ENCODE measurements around the gene LAMA2.

The LAMA2 gene

DNA sequence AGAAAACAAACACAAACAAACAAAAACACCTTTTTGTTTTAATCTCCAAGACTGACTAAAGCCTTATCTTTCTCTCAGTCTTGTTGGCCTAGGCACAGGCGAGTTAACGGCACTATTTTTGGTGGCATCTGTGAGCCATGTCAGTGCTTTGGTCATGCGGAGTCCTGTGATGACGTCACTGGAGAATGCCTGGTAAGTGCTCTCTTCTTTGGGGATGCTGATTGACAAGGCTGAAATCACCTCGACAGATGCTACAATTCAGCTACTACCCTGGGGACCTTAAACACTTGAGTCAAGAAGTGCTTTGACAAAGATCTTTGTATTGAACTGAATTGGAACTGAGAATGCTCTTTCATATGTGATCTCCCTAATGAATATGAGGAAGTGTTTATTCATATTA is 384.1 kb downstream of the LAMA2 start:
- Histone ChIP-seq H3K27me3 (replicated peaks; ENCODE audit: insufficient read depth, low read length) (no peaks in the 10 kb centered on the region), H3F3A (ENCODE audit: insufficient read depth, low read length) (no peaks in the 10 kb centered on the region), H3K27ac (ENCODE audit: low read length) (no peak overlapping the region), H3K4me3 (ENCODE audit: low read length) (no peak overlapping the region), H3K4me2 (ENCODE audit: low read depth, low read length) (no peak overlapping the region), H3K4me1 (ENCODE audit: low read length) (no peaks in the 10 kb centered on the region), H4K20me1 (ENCODE audit: insufficient read depth, low read length) (no peaks in the 10 kb centered on the region), H3K79me2 (ENCODE audit: low read length) (no peaks in the 10 kb centered on the region), H3K9me2 (replicated peaks; ENCODE audit: insufficient read depth, low read length) (no peaks in the 10 kb centered on the region), H3K9me3 (replicated peaks; ENCODE audit: insufficient read depth, low read length) (no peaks in the 10 kb centered on the region), H2AFZ (ENCODE audit: low read length) (no peak overlapping the region), H3K9ac (ENCODE audit: low read length) (no peak overlapping the region), H3K36me3 (replicated peaks; ENCODE audit: insufficient read depth, low read length) (no peaks in the 10 kb centered on the region)
- DNase-seq, result no peak
- TF ChIP-seq, protein P1, sequence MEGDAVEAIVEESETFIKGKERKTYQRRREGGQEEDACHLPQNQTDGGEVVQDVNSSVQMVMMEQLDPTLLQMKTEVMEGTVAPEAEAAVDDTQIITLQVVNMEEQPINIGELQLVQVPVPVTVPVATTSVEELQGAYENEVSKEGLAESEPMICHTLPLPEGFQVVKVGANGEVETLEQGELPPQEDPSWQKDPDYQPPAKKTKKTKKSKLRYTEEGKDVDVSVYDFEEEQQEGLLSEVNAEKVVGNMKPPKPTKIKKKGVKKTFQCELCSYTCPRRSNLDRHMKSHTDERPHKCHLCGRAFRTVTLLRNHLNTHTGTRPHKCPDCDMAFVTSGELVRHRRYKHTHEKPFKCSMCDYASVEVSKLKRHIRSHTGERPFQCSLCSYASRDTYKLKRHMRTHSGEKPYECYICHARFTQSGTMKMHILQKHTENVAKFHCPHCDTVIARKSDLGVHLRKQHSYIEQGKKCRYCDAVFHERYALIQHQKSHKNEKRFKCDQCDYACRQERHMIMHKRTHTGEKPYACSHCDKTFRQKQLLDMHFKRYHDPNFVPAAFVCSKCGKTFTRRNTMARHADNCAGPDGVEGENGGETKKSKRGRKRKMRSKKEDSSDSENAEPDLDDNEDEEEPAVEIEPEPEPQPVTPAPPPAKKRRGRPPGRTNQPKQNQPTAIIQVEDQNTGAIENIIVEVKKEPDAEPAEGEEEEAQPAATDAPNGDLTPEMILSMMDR (IDR thresholded peaks at IDR 0.05; ENCODE audit: low read length), result no peak
- TF ChIP-seq EZH2 (optimal IDR thresholded peaks at IDR 0.05; ENCODE audit: low read depth, low read length) (no peak), EZH2phosphoT487 (IDR thresholded peaks at IDR 0.05; ENCODE audit: low read length) (no peak)

DNA sequence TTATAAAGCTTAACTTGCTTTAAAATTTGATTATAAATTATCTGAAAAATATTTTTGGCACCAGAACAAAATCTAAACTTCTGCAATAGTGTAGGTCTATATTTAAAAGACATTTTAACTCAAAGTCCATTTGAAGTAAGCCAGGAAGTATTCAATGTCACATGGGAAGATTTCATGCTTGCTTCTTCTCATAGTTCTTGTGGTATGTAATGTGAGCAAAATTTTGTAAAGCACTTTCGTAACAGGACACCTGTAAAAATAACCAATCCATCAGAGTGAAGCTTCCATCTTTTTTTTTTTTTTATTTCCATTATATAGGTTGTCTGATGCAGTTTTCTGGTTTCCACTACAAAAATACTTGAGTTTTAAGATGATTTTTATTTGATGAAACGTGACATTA is 386.1 kb downstream of the LAMA2 start:
- no peaks in the 10 kb centered on the region for H3K9me3 ChIP-seq (replicated peaks; ENCODE audit: insufficient read depth, low read length)

DNA sequence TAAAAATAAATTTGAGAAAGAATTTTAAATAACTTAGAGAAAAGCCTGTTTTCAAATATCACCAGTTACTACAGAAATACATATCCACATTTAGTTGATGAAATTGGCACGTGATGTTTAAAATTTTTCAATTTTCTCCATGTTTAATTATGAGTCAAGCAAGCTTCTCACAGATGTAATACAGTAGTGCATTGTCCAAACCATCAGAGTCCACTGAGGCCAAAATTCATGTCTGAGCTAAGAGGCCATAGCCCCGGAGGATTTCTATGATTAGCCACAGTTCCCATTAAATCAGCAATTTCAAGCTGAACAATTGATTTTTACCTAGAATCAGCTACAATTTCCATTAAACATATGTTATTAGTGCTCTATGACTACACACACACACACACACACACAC is 387.0 kb downstream of the LAMA2 start:
- no peaks in the 10 kb centered on the region for H3K36me3 ChIP-seq (replicated peaks; ENCODE audit: insufficient read depth, low read length)
- no peaks in the 10 kb centered on the region for H3K27me3 ChIP-seq (replicated peaks; ENCODE audit: insufficient read depth, low read length)
- no peaks in the 10 kb centered on the region for H3K9me3 ChIP-seq (replicated peaks; ENCODE audit: insufficient read depth, low read length)
- H4K20me1 ChIP-seq (ENCODE audit: insufficient read depth, low read length), result no peaks in the 10 kb centered on the region
- TF ChIP-seq EZH2phosphoT487 (IDR thresholded peaks at IDR 0.05; ENCODE audit: low read length), result no peak
- TF ChIP-seq, protein P1 (IDR thresholded peaks at IDR 0.05; ENCODE audit: low read length), result no peak
- TF ChIP-seq EZH2 (optimal IDR thresholded peaks at IDR 0.05; ENCODE audit: low read depth, low read length), result no peak
- H3F3A ChIP-seq (ENCODE audit: insufficient read depth, low read length), result no peaks in the 10 kb centered on the region
- H3K27ac ChIP-seq (ENCODE audit: low read length), result no peak overlapping the region
- H3K4me2 ChIP-seq (ENCODE audit: low read depth, low read length), result no peak overlapping the region
- no peak overlapping the region for H2AFZ ChIP-seq (ENCODE audit: low read length)
- H3K9ac ChIP-seq (ENCODE audit: low read length), result no peak overlapping the region
- no peak for DNase-seq
- H3K4me1 ChIP-seq (ENCODE audit: low read length), result no peaks in the 10 kb centered on the region
- no peaks in the 10 kb centered on the region for H3K79me2 ChIP-seq (ENCODE audit: low read length)
- no peaks in the 10 kb centered on the region for H3K9me2 ChIP-seq (replicated peaks; ENCODE audit: insufficient read depth, low read length)
- no peak overlapping the region for H3K4me3 ChIP-seq (ENCODE audit: low read length)

More for the DNA sequence above, 386.1 kb downstream of the LAMA2 start:
- Histone ChIP-seq H3K4me1 (ENCODE audit: low read length) (no peaks in the 10 kb centered on the region), H3K9me2 (replicated peaks; ENCODE audit: insufficient read depth, low read length) (no peaks in the 10 kb centered on the region), H3K27ac (ENCODE audit: low read length) (no peak overlapping the region), H3K9ac (ENCODE audit: low read length) (no peak overlapping the region), H2AFZ (ENCODE audit: low read length) (no peak overlapping the region), H3F3A (ENCODE audit: insufficient read depth, low read length) (no peaks in the 10 kb centered on the region), H3K4me2 (ENCODE audit: low read depth, low read length) (no peak overlapping the region), H3K79me2 (ENCODE audit: low read length) (no peaks in the 10 kb centered on the region), H4K20me1 (ENCODE audit: insufficient read depth, low read length) (no peaks in the 10 kb centered on the region), H3K36me3 (replicated peaks; ENCODE audit: insufficient read depth, low read length) (no peaks in the 10 kb centered on the region), H3K27me3 (replicated peaks; ENCODE audit: insufficient read depth, low read length) (no peaks in the 10 kb centered on the region), H3K4me3 (ENCODE audit: low read length) (no peak overlapping the region)
- no peak for DNase-seq
- TF ChIP-seq EZH2 (optimal IDR thresholded peaks at IDR 0.05; ENCODE audit: low read depth, low read length) (no peak), EZH2phosphoT487 (IDR thresholded peaks at IDR 0.05; ENCODE audit: low read length) (no peak)
- TF ChIP-seq, protein P1 (IDR thresholded peaks at IDR 0.05; ENCODE audit: low read length), result no peak
